Cardiac septum (tissue), 1 donor: ENCODE results near the gene ARHGAP24. TPM values are rescaled to one million over a fixed set of nuclear protein-coding genes. Genes with fewer than 3 reads are reported as not detected.

Experiments
- DNase-seq: peaks from one replicate; pipeline ENCODE4 v3.0.0-alpha.2; 2020; ENCODE audit warnings: low spot score
- intact Hi-C: fragments of 100-400 bp; cut with DNase I; formaldehyde crosslinking; loops from one replicate; pipeline ENCODE4 v1.14.0; 2022
- total RNA-seq: library from RNA; stranded (reverse); fragmentation: NEBNext Ultra II Directional; extraction: Animal tissue kit (Norgen Biotek cat#: 25700); gene quantifications from one replicate; pipeline ENCODE4 v1.2.1, GENCODE V29; 2021
- donor health status: DM: no; HTN: no; CAD: no.

ARHGAP24 gene
- total RNA-seq, 1 donor from 2014 or later, result 60.1 TPM

DNA sequence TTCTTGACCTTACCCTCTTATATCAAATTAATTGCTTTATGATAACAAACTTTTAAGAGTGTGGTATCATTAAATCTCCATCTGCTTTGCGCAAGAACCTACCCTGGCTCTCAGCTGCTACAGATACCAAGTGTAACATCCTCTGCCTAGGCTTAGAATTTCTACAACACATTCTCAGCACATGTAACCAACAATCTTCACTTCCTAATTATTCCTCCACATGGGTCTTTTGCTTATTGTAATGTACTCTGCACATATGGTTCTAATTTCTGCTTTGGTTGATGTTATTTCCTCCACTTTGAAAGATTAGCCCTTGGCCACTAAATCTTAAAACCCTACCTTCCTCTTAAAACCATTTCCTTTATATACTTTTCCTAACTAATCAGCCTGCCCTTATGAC, 242.4 kb downstream of the ARHGAP24 start:
- DNase-seq, result no peak
- intact Hi-C loops, result no loop called here

DNA sequence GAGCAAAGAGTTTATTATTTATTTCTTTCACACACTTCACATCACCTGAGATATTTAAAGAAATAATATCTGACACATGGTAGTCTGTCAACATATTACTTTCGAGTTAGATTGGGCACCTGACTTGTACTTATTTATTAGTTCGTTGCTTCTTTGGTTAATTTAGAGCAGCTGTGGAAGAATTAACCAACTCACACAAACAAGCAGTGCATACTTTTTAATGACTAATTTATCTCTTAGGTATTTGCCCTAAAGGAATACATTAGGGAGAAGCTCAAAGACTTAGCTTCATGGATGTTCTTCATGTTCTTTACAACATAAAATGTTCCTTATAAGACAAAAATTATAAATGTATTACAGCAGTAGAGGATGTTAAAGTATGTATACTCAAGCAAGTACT, 242.9 kb downstream of the ARHGAP24 start:
- no peak for DNase-seq
- intact Hi-C loops, result no loop called here

DNA sequence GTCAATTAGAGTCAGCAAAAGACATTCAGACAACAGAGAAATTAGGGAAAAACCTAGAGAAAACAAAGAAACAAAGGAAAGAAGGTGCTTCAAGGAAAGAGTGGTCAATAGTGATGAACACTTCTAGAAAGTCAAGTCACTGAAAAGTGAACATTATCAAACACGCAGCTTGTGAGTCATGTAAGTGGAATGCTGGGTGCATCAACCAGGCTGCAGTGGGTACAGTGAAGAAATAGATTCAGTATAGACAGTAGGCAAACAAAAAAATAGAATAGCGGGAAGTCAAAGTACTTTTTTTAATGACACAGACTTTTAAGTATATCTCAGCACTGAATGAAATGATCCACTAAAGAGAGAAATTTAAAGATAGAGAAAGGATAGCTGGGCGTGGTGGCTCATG, 245.8 kb downstream of the ARHGAP24 start:
- intact Hi-C loops, result no loop called here
- no peak for DNase-seq

DNA sequence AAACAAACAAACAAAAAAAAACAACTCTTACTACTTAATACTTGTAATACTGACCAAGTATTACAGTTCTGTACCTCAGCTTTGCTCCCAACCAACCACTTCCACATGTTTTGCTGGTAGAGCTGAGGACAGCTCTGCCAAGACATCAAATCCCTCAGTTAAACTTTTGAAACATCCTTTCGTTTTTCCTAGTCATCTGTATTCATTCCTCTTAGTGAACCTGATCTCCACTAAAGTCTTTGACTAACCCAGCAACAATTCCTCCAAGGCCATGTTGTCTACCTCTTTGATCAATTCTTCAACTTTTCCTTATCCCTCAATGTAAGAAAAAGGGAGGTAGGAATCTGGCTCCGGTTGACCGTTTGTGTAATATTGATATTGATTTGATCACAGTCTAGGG, 247.5 kb downstream of the ARHGAP24 start:
- intact Hi-C loops, result no loop called here
- DNase-seq, result no peak

DNA sequence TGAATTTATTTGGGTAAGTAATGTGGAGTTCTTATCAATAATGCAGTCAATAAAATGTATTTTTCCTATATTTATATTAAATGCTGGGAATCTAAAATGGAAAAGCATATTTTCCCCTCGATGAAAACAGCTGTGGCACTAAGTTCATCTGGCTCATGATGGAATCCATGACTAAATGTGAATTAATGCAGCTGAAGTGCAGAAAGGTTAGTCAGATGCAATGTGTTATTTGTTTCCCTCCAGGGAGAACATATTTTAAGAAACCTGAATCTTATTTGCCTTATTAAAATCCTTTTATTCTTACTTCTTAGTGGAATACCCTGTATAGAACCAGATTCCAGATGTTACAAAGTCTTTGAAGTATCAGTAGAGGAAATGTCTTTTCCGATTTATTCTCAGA, 247.9 kb downstream of the ARHGAP24 start:
- DNase-seq, result no peak
- intact Hi-C loops, result no loop called here

DNA sequence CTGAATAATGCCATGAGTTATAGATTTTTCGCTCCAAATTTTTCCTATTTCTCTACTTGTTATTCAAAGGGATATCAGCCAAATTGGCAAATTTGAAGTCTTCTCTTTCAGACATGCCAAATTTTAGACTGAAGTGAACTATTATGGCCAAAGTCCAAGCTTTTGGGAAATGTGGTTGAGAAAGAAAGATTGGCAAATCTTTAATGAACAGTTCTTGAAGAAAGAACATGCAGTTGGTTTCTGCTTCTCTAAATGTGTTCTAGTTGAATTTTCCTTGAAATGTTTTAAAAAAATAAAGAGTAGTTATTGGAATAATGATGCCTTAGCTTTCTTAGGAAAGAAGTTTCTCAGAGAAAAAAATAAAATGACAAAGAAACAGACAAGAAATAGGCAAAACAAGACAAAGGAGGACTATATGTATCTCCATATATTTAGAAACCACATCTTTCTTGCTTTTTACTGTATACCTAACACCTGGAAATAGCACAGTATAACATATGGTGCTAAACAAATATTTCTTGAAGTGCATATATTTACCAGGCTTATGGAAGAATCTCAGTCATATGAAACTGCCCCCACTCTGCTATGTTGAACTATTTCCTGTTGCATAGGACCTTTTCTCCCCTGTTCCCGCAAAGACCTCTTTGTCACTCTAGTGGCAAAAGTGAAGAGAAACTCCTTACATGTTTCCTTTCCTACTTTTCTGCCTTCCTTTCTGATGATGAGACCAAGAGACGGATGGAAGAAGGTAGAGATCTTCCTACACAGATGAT, 250.0 kb downstream of the ARHGAP24 start:
- DNase-seq, result no peak
- intact Hi-C loops, result no loop called here

DNA sequence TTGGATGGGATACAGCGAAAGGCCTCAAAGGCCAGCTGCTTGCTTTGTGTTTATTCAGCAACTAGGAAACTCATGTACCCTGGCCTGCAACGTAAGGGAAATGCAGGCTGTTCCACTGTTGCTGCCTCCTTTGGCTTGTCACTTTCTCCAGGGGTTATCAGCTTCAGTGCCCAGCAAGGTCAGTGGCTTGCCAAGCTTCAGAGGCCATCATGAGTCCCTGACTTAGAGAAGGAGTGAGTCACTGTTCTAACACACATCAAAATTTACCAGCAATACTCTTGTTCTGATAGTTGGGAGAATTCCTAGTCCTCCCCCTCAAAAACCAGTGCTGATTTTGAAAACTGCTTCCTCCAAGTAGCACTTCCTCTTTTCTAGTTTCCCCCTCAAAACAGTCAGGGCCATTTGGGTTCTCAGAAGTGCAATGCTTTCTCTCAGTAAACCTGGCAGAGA, 250.8 kb downstream of the ARHGAP24 start:
- peak; percentile 77 for DNase-seq

DNA sequence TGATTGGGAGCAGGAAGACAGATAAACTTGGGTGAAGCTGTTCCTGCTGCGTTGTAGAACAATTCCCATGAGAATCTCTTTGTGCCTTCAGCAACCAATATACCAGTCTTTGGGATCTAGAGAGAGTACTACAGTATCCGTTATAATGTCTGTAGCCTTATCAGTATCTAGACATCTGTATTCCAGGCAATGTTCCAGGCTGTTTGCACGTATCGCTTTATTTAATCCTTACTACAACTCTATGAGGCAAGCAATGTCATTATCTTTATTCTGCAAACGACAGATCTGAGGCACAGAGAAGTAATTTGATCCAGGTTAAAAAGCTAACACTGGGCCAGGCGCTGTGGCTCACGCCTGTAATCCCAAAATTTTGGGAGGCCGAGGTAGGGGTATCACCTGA, 251.6 kb downstream of the ARHGAP24 start:
- intact Hi-C loops, result no loop called here
- no peak for DNase-seq

More for the DNA sequence above, 250.8 kb downstream of the ARHGAP24 start:
- intact Hi-C loops, result no loop called here

DNA sequence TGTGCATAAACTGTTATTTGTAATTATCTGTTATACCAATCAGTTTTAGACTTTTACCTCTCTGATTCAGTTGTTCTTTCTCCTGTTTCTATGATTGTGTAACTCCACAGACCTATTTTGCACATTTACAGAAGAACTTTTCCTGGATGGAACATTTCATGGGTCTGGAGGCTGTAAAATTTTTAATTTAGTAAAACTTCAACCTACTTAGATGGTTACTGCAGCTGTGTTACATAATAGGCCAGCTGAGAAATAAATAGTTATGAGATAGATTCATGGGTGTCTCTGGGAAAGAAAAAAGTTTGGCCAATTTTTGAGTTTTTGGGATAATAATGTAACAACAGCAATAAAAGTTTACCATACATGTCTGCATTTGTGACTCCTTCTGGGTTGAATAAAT, 253.5 kb downstream of the ARHGAP24 start:
- intact Hi-C loops, result no loop called here
- DNase-seq, result no peak

DNA sequence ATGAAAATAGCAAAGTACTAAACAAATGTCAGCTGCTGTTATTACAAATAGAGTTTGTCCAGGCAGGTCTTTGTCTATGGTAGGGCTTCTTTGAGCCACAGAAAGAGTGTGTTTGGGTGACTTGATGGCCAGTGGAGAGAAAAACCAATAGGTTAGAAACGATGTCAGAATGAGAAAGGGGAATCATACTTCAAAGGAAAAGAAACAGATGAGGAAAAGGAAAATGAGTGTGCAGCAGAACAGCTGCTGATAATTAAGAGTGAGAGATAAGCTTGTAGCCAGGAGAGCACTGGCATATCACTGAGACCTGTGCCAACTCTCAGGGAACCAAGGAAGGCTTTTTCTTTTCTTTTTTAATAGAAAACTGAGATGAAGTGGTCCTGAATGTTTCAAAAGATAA, 257.2 kb downstream of the ARHGAP24 start:
- intact Hi-C loops, result no loop called here
- no peak for DNase-seq

DNA sequence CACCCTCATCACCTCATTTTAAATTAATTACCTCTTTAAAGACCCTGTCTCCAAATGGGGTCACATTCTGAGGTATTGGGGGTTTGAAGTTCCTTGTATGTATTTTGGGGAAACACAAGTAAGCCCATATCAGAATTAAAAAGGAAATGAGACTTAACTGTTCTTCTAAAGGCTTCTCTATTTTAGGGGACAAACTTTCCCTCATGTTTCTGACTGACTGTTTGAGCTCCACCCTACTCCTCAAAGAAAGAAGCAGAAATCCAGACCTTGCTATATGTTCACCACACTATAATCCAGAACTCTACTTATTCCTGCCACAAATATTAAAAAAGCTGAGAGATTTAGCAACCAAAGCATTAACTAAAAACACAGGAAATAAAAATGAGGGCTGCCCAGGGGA, 258.8 kb downstream of the ARHGAP24 start:
- intact Hi-C loops, result no loop called here
- DNase-seq, result no peak

DNA sequence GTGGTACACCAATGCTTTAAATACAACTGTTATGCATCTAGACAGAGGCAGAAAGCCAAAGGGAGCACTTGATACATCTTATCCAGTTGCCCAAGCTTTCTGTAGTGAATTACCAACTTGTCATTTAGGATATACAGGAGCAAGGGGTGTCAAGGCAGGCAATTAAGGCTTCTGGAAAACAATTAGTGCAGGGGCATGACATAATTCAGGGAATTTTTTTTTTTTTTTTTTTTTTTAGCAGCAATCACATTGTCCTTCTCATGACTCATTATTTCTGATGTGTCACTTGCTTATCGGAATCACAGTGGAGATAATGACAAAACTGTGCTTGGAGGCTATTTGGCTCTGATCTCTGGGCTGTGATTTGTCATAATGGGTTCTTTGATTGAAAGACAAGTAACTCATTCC, 259.5 kb downstream of the ARHGAP24 start:
- intact Hi-C loops, result no loop called here
- no peak for DNase-seq

DNA sequence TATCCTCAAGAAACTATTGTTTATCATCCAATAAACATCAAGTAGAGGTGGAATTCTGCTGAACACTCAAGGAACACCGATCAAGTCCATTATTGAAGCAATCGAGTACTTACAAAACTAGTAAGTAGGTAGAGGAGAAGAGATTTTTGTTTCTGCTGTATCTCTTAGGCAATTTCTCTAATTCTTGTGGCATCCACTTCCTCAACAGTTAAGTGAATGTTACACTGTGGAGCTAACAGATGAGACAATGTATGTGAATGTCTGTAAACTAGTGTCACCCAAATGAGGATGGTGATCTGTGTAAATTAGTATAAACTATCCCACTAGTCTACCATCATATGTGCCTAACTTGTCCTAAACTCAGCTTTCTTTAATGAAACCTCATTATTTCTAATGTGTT, 261.6 kb downstream of the ARHGAP24 start:
- DNase-seq, result no peak
- intact Hi-C loops, result no loop called here

DNA sequence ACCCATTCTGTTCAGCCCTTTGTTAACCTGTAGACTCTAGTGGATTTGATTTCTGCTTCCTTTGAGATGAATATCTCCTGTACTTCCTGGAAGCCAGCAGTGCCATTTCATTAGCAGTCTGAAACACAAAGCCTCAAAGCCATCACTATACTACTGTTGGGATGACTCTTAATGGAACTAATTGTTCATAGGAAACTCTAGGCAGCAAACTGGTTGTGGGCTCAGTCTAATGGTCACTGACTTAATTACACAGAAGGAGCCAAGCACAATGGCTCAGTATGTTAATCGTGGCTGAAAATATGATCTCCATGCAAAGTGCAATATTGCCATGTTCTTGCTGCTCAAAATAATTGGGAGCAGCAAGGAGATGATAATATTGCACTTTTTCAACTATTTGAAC, 262.3 kb downstream of the ARHGAP24 start:
- DNase-seq, result no peak
- intact Hi-C loops, result no loop called here

DNA sequence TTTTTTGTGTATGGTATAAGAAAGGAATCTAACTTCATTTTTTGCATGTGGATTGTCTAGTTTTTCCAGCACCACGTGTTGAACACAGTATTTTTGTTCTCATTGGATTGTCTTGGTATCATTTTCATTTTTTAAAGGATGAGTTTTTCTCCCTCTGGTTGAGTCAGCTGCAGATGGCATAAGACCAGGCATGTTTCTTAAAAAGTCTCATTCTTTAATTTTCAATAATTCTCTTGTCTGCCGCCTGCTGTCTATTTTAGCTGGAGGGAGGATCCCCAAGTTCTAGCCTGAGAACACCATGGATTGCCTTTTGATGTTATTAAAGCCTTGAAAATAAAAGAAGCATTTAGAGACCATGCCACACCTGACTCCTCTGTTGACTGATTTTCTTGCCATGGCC, 263.8 kb downstream of the ARHGAP24 start:
- intact Hi-C loops, result no loop called here
- DNase-seq, result no peak

DNA sequence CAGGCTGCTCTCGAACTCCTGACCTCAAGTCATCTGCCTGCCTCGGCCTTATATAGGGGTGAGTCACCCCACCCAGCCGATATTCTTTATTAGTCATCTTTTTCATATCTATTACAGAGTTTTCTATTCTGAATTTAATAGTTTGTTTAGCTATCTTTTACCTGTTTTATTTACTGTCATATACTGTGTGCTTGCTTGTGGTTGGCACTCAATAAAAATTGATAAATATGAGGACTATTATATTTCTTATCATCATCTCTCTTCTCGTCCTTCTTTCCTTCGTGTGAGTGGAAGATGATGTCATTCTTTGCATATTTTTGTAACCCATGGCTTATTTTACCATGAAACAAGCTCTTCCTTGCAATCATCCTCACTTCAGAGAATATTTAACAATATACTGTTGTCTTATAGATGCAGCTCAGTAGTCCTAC, 265.5 kb downstream of the ARHGAP24 start:
- intact Hi-C loops, result loop anchor here (5.0 kb wide), 2 partner anchors 143 to 263 kb away; partner anchors contain the start of gene ARHGAP24
- DNase-seq, result no peak

DNA sequence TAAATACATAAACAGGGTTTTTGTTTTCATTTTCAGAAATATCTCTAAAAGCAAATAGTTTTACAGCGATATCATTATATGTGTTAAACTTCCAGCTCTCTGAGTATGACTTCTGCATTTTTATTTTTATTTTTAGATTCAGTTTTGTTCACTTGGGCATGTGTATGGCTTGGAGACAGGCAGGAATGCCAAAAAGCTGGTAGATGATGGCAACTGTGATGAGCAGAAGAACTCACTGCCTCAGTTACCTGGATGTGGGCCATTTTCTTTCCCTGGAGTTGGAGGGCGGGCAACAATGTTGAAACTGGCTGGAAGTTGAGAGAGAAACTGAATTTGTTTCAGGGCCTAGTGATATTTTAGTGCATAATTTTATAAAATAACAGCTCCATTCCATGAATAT, 266.4 kb downstream of the ARHGAP24 start:
- DNase-seq, result no peak
- intact Hi-C loops, result loop anchor here (5.0 kb wide), 2 partner anchors 144 to 264 kb away; partner anchors contain the start of gene ARHGAP24

DNA sequence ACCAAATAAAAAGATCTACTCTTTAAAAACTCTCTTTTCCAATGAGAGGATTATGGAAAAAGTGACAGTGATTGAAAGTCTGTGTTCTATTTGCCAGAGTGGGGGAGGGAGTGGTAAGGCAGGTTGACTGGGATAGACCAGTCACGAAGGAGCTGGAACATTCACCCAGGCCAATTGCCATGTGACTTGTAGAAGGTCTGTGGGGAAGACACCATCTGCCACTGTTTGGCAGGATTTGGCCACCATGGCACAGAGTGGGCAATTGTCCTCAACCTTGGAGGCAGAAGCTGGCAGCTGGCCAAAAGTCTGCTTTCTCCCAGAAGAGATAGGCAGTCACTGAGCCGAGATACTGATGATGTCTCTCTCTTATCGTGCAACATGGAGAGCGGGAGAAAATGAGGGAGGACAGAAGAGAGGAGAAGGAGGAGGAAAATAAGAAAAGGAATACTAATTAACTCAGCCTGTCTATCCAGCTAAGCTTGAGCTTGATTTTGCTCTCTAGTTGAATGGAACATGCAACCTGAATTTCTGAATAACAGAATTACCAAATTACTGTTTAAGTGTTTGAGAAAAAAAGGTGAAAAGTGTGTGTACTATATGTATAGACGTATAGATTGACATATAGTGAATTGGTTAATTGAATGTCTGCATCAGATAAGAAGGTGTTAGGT, 267.1 kb downstream of the ARHGAP24 start:
- peak; percentile 77 for DNase-seq
- intact Hi-C loops, result loop anchor here (5.0 kb wide), 2 partner anchors 145 to 265 kb away; partner anchors contain the start of gene ARHGAP24

DNA sequence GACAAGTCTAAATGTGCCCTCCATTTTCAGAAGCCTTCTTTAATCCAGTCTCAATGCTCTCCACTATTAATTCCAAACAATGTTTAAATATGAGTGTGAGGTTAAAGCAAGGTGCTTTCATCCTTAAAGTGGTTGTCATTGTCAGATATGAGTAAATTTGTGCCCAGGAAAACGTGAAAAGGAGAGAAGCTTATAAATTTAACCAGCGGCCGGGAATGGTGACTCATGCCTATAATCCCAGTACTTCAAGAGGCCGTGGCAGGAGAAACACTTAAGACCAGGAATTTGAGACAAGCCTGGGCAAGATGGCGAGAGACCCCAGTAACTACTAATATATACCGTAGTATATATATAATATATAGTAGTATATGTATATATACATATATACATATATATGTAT, 270.0 kb downstream of the ARHGAP24 start:
- intact Hi-C loops, result loop anchor here (5.0 kb wide), 4 partner anchors 148 to 598 kb away; partner anchors contain the start of gene ARHGAP24
- DNase-seq, result no peak

DNA sequence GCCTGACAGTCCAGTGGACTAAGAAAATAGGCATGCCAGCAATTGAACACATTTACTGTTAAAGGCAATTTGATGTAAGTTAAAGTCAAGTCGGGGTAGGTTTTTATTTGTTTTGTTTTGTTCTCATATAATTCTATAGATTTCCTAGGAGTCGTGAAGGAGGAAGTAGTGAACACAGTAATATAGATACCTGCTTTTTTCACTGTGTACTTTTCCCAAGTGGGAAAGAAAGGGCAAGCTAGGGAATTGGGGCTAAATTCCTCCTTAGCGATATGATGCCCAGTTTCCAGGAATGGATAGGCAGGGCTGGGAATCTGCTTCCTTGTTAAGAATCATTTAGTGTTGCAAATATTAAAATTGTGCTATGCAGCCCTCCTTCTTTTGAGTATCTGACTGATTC, 271.0 kb downstream of the ARHGAP24 start:
- intact Hi-C loops, result loop anchor here (5.0 kb wide), 2 partner anchors 374 to 599 kb away; no protein-coding TSS in a partner anchor
- DNase-seq, result no peak
